ENCODE results near the gene RERE. TPM values are rescaled to one million over a fixed set of nuclear protein-coding genes. Genes with fewer than 3 reads are reported as not detected.

The RERE gene
- total RNA-seq, 3 donors from 2014 or later = 99.5 to 204 (median 174) TPM

DNA sequence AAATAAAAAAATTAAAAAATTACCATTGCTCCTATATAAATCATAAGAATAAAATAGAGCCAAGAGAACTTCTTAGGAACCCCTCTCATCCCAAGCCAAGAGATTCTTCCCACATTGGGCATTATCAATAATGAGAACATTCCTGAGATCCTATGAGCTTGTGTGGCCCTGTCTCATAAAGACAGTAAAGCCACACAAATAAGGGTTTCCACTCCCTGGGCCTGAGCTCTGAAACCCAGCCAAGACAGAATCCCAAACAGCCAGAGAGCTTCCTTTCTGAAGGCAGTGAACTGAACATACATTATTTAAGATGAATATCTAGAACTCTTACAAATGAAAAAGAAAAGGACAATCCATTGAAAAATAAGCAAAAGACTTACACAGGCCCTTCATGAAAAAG is 431.2 kb downstream of the RERE start:
- no peak for DNase-seq
- ATAC-seq = no peak
- peaks cover 11% of the 10 kb centered on the region for H3K4me1 ChIP-seq (ENCODE audit: low read depth)
- TF ChIP-seq, protein P1, sequence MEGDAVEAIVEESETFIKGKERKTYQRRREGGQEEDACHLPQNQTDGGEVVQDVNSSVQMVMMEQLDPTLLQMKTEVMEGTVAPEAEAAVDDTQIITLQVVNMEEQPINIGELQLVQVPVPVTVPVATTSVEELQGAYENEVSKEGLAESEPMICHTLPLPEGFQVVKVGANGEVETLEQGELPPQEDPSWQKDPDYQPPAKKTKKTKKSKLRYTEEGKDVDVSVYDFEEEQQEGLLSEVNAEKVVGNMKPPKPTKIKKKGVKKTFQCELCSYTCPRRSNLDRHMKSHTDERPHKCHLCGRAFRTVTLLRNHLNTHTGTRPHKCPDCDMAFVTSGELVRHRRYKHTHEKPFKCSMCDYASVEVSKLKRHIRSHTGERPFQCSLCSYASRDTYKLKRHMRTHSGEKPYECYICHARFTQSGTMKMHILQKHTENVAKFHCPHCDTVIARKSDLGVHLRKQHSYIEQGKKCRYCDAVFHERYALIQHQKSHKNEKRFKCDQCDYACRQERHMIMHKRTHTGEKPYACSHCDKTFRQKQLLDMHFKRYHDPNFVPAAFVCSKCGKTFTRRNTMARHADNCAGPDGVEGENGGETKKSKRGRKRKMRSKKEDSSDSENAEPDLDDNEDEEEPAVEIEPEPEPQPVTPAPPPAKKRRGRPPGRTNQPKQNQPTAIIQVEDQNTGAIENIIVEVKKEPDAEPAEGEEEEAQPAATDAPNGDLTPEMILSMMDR (IDR thresholded peaks at IDR 0.05) = no peak
- no peaks in the 10 kb centered on the region for H3K9me3 ChIP-seq
- H3K36me3 ChIP-seq (ENCODE audit: low read depth) = no peaks in the 10 kb centered on the region
- intact Hi-C loops (cut with DNase I, micrococcal nuclease) = no loop called here
- no peak overlapping the region for H3K4me3 ChIP-seq

DNA sequence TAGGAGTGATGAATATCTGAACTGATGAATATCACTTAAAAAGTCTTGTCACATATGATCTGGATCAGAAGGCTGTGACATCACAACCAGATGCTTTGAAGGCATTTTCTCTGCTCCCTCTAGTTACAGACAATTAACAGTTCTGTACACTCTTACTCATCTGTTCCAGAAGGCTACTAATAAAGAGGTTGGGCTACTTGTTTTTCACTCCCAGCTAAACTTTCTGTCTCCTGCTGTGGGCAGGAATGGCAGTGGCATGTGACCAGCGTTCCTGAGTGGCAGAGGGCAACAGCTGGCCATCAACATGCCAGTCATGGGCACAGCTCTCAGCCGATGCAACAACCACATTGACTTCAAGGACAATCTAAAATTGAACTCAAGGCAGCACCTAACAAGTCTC is 432.9 kb downstream of the RERE start:
- TF ChIP-seq, protein P1 (IDR thresholded peaks at IDR 0.05) = no peak
- no peak for DNase-seq
- ATAC-seq = no peak
- H3K4me3 ChIP-seq = no peak overlapping the region
- H3K36me3 ChIP-seq (ENCODE audit: low read depth) = no peaks in the 10 kb centered on the region
- peaks cover 12% of the 10 kb centered on the region for H3K4me1 ChIP-seq (ENCODE audit: low read depth)
- intact Hi-C loops (cut with DNase I, micrococcal nuclease) = no loop called here
- no peaks in the 10 kb centered on the region for H3K9me3 ChIP-seq

DNA sequence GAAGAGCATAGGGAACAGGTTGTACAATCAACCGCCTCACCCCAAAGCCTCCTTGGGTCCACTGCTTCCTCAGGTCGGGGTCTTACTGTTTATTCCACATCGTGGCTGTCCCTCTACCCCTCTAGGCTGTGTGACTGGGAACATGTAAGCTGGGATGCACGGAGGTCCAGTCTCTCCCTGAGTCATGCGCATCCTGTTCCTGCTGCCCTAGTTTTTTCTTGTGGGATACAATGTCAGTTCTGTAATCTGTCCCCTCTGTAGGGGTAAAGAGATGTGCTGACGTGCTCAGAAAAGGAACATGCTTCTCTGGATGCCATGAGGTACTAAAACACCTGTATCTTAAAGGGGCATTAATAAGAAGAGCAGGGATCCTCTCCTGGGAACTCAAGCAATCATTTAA is 433.4 kb downstream of the RERE start:
- intact Hi-C loops (cut with DNase I, micrococcal nuclease) = no loop called here
- TF ChIP-seq, protein P1 (IDR thresholded peaks at IDR 0.05) = no peak
- no peak for ATAC-seq
- H3K4me1 ChIP-seq (ENCODE audit: low read depth) = peaks cover 17% of the 10 kb centered on the region
- no peaks in the 10 kb centered on the region for H3K9me3 ChIP-seq
- no peaks in the 10 kb centered on the region for H3K36me3 ChIP-seq (ENCODE audit: low read depth)
- DNase-seq = no peak
- no peak overlapping the region for H3K4me3 ChIP-seq

DNA sequence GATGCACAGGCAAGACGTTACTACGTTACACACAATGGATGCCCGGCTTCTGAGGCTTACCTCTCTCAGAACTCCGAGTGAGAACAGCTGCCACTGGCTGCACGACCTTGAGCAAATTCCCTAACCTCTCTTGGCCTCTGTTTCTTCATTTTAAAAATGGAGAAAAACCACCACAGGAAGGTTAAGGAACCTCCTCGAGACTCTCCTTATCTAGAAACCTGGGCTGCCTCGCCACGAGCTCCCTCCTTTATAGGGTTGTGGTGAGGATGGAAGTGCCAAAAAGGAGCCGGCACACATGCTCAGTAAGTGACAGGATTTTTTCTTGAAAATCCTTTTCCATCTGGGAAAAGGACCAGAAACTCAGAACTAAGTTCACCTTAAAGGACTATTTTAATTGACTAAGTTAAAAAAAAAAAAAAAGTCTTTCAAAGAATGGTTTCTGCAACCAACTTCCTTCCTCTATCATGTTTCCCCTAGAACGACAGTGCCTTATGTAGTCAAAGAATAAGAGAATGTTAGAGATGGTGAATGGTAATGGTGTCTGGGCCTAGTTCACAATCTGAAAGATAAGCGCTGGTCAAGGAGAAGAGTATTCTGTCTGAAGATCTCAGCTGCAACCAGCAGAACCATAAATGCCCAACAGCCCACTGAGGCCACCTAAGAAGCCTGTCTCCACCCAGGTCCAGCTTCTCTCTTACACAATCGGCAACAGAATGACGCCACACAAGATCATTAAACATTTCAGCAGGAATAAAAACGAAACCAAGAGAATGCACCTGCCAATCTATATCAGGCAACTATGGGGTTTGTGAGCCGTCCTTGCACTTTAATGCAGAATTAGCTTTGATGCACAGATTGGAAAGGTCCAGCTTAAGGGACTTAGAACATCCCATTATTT is 434.6 kb downstream of the RERE start:
- Histone ChIP-seq H3K4me1 (ENCODE audit: low read depth) (peaks cover 23% of the 10 kb centered on the region), H3K9me3 (no peaks in the 10 kb centered on the region), H3K4me3 (no peak overlapping the region), H3K36me3 (ENCODE audit: low read depth) (no peaks in the 10 kb centered on the region)
- no peak for DNase-seq
- TF ChIP-seq, protein P1 (IDR thresholded peaks at IDR 0.05) = no peak
- no peak for ATAC-seq
- intact Hi-C loops (cut with DNase I, micrococcal nuclease) = no loop called here

DNA sequence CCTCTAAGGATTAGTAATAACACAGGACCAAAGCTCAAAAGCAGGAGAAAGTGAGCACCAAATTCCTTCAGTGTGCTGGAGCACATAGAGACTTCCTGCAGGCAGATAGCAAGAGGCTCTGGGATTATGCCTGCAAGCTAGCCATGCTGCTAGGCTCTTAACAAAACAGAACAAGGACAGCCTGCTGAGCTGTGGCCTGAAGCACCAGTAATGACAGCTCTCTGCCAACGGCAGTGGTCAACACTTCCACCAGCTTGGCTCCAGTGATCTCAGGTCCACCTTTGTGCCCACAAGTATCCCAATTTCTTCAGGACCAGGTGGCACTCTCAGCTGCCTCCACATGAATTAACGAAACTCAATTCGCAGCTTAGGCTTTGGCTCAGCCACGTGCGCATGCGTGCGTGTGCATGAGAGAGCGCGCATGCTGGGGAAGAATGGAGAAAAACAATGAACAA is 435.4 kb downstream of the RERE start:
- ATAC-seq = no peak
- intact Hi-C loops (cut with DNase I, micrococcal nuclease) = no loop called here
- H3K9me3 ChIP-seq = no peaks in the 10 kb centered on the region
- no peak overlapping the region for H3K4me3 ChIP-seq
- TF ChIP-seq, protein P1 (IDR thresholded peaks at IDR 0.05) = no peak
- H3K4me1 ChIP-seq (ENCODE audit: low read depth) = peaks cover 17% of the 10 kb centered on the region
- no peak for DNase-seq
- no peaks in the 10 kb centered on the region for H3K36me3 ChIP-seq (ENCODE audit: low read depth)

All from mucosa of descending colon (tissue), 3 donors.